GM04504 (cell line): ENCODE measurements around the gene TSSC4.

Experiments
- DNase-seq: peaks from one replicate; pipeline ENCODE4 v3.0.0-alpha.2; 2012; ENCODE audit warnings: low read depth

TSSC4 gene

DNA sequence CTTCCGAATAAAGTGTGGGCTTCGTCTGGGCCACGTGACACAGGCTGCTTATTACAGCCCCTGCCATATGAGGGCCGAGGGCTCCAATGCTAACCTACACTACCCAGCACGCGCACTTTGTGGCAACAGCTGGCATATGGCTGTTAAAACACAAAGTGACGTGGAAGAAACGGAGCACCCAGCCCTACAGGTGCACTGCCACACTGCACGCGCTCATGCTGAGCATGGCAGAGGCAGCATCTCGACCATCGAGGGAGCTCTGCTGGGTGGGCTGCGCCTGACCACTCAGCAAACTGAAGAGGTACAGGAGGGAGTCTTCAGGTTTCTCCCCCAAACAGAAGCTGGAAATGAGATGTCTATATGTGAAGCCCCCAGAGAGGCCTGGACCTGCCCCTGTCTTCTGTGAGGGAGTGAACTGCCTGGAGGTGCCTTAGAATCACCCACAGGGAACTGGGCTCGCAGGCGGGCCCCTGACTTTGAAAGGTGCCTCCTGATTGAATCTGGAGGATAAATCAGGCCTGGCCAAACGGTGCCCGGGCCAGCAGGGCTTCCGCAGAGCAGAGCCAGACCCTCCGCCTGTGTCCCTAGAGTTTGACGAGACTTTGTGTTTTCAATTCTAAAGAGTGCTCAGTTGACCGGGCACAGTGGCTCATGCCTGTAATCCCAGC, 18.3 kb downstream of the TSSC4 start:
- DNase-seq = no peak

DNA sequence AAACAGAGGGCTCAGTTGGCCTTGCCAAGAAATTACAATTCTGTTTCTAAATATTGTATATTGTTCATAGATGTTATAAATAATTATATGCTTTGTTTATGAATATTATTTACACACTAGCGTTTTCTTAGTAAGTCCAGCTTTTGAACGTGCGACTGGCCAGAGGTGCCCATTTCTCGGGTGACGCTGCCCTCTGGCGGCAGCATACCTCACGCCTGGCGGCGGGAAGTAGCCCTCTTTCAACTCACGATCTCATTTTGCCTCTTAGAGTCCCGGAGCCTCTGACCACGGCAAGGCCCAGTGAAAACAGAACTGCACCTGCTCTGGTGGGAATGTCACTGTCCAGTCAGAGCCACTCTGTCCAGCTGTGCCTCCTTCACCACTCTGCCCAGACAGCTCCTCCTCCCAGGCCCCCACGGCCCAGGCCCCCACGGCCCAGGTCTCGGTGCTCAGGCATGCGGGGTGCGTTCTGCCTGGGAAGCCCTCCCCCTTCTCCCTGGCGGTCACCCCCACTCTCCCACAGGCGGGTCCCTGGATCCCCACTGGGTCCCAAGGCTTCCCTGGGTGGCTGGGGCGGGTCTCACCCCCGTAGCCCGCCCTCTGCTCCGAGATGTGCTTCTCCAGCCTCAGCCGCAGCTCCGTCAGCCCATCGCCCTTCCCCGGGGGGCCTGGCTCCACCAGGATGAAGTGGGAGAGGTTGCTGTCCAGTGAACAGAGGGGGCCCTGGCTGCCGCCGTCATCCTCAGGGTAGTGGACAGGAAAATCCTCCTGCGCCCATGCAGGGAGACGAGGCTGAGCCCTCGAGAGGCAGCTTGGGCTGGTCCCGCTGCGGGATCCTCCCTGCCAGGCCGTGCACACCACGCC, 19.3 kb downstream of the TSSC4 start:
- DNase-seq = no peak

DNA sequence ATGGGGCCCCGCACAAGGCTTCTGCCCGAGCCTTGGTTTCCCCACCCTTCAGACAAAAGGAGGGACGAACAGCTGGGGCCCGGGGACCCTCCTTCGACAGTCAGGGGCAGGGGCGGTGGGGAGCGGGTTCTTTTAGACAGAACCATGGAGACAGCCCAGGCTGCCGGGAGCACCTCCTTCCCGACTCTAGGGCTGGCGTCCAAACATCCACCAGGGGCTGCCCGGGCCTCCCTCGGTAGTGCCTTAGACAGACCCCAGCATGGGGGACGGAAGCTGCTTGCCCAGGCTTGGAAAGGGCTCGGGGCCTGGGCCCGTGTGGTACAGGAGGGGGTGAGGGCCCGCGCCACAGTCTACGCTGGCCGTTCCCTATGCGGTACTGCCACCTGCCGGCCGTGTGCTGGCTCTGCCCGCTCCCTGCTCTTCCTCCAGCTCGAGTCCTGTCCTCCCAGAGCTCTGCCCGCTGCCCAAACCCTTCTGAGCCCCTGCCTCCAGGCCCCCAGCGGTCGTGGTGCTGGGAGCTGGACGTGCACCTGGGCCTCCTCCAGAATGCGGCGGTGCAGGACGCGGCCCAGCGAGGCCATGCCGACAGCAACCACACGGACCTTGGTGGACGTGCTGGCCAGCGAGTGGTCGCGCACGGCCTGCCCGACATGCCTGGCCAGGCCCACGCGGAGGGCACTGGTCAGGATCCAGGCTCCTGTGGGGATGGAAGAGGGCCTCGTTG, 20.1 kb downstream of the TSSC4 start:
- DNase-seq = no peak

DNA sequence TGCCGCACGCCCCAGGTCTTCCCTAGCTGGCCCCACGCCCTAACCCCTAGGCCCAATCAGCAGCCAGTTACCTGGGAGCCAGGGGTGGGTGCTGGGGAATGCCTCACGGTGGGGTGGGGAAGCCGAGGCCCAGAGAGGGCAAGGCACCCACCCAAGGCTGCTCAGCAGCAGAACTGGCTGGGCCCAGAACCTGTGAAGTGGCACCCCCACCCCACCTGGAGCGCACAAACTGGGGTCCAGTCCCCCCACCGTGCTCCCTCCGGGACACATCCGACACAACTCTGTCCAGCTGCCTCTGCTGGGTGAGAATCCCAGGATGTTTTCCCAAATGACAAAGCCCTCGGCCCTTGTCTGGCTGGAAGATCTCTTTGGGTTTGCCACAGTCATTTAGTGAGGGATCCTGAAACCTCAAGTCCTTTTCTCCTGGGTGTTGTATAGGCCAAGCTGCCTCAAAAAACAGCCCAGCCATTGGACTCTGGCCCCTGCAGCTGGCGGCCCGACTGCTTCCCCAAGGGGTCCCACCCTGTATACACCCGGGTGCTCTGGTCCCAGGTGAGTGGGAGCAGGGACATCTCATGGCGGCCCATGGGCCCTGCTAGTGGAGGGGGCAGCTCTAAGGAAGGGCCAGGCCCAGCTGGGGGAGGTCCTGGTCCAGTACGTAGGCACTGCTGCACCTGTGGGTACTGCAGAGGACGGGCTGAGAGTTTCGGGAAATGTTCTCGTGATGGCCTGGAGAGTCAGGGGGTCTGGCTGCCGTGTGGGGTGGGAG, 20.9 kb downstream of the TSSC4 start:
- DNase-seq = no peak

DNA sequence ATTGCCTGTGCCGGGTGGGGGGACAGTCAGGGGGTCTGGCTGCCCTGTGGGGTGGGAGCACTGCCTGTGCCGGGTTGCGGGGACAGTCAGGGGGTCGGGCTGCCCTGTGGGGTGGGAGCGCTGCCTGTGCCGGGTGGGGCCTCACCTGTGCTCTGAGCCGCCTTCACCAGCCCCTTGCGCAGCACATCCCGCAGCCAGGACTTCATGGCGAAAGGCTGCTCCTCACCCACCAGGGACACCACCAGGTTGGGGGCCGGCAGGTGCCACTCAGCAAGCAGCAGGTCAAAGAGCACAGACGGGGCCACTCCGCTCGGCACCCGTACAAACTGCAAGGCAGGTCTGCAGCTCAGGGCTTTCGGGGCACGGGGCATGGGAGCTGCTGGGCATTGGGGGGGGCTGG, 21.4 kb downstream of the TSSC4 start:
- no peak for DNase-seq

DNA sequence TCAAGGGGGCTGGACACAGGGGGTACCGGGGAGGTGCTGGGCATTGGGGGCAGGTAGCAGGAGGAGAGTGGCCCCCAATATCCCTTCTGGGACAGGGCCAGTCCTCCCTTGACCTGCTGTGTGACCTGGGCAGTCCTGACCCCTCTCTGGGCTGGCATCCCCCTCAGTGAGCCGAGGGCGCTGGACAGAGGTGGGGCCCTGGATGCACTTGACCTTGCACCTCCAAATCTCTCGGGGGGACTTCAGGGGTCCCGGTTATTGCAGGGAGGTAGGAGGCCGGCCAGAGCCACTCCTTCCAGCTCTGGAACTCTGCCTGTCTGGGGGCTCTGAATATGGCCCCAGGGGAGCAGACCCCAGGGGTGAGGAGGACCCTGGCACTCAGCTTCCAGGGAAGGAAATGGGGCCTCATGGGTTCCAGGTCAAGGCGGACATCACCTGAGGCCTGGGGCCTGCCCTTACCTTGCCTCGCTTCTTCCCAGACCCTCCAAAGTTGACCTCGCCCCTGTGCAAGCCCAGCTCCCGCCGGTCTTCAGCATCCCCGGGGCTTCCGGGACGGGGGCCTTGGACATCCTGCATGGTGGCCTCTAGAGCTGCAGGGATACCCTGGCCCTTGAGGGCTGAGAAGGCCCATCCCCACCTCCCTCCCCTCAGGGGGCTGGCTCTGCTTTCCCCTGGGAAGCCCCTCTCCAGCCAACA, 22.1 kb downstream of the TSSC4 start:
- no peak for DNase-seq

DNA sequence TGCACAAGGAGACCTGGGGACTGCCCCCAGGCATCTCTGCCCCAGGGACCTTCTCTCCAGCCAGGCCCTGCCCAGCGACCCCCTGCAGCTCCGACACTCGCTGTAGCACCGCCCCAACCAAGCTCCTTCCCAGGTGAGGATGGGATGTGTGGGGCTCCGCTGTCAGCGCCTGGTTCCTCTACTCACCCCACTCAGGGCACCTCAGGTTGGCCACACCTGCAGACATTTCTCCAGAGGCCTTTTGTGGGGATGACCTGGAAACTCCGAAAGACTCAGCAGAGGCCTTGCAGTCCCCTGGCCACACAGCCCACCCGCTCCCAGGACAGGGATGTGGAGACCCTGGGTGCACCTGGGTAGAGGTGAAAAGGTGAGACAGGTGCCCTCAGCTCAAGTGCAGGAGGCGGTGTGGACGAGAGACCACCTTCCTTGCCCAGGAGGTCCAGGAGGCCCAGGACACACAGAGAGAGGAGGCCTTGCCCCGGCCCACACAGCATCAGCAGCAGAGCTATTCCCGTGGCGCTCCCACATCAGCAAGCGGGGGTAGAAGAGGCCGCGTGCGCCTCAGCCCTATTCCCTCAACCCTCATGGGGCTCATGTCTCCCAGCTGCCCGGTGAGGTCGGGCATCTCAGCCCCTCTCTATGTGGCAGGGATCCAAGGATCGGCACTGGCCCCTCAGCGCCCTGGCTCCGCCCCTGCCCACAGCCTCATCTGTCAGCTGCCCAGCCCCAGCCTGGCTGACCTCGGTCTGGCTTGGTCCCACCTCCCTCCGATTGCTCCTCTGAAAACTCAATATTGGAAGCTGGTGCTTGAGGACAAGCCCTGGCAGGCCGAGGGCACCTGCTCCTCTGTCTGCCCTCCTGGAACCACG, 22.8 kb downstream of the TSSC4 start:
- no peak for DNase-seq

DNA sequence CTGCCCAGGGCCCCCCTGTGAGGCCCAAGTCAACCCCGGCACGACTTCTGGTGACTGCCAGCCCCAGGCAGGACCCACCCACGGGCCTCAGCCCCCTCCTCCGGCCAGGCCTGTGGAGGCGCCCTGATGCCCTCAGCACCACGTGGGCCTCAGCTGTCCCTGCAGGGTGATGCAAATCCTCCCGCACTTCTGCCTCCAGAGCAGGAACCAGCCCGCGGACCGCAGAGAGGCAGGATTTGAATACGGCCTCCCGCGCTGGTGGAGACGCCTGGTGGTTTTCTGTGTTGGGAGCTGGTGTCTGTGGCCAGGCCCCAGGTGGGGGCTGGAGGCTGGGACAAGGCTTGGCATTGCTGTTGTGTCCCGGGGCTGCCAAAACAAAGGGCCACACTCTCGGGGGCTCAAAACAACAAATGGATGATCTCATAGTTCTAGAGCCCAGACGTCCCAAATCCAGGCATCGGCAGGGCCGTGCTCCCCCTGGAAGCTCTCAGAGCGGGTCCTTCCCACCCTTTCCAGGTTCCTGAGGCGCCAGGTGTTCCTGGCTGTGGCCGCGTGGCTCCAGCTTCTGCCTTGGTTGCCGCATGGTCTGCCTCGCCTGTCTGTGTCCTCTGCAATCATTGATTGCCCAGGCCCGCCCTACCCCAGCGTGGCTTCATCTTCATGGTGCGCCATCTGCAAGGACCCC, 24.4 kb downstream of the TSSC4 start:
- DNase-seq = no peak

DNA sequence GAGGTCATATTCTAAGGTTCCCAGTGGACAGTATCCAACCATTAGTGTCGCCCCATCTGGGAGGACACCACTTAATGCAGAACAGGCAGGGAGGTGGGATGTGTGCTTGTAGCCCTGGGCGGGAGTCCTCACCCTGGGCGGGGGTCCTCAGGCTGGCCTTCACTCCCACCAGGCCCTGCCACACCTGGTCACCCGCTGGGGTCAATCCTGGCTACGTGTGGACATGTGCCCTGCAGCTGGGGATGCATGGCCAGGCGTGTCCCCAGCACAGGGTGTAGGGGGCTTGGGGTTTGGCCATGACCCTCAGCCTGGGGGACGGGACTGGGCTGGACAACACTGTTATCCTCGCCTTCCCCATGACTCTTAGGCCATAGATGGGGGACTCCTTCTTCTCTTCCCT, 25.0 kb downstream of the TSSC4 start:
- DNase-seq = no peak

DNA sequence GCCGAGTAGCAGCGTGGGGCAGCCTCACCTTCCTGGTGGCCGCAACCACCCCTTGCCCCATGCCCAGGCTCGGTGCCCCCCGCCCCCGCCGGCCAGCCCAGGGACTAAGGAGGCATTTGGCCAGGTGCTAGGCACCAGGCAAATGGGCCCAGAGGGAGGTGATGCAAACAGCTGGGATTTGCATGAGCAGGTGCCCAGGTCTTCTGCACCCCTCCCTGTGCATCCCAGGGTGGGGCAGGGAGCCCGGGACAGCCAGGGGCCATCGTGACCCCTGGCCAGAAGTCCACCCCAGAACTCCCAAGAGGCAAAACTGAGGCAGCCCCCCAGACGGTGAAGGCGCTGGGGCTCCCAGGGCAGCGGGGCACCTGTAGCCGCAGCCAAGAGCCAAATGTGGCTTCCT, 25.7 kb downstream of the TSSC4 start:
- no peak for DNase-seq

DNA sequence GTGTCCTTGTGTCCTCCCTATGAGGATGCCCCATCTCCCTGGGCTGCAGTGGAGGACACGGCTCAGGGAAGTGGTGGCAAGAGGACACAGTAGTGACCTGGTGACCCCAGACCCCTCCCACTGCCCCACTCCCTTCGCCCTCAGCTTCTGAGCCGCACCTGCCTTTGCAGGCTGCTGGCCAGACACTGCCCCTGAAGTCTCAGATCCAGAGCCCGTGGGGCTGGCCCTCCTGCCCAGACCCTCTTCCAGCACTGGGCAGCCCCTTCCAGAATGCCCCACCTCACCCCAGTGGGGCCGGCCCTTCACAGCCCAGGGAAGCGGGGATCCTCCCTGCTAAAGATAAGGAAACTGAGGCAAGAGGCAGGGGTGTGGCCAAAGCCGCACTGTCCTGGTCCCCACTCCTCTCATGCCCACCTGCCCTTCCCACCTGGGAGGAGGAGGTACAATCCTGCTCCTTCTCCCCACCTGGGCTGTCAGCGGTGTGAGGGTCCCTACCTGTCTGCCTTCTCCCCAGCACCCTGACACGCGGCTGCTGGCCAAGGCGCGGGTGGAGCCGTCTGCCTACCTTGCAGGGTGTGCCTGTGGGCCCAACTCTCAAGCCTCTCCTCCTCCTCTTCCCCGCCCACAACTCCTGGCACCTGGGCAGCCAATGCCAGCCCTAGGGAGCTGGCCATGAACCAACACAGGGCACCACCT, 26.4 kb downstream of the TSSC4 start:
- DNase-seq = no peak

DNA sequence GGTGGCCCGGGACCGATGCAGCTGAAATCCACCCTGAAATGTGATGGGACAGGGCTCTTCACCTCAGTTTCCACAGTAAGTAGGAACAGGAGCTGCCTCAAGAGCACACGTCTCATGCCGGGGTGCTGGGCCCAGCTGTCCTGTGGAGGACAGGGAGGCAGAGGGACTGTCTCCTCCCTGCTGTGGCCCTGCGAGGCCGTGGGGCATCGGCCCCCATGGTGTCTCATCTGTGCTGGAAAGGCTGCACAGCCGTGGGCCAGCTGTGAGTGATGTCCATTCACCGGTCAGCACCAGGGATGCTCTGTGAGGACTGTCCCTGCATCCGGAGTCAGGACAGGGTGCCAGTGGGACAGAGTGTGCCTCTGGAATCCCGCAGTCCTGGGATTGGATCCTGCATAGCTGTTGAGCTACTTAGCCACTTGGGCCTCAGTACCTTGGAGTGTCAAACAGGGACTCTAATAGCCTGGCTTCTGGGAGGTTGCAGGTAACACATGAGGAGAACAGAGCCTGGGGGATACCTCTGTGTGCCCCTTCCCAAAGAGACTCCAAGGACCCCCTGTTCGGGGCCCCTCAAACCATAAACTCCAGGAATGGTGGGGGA, 27.3 kb downstream of the TSSC4 start:
- no peak for DNase-seq

DNA sequence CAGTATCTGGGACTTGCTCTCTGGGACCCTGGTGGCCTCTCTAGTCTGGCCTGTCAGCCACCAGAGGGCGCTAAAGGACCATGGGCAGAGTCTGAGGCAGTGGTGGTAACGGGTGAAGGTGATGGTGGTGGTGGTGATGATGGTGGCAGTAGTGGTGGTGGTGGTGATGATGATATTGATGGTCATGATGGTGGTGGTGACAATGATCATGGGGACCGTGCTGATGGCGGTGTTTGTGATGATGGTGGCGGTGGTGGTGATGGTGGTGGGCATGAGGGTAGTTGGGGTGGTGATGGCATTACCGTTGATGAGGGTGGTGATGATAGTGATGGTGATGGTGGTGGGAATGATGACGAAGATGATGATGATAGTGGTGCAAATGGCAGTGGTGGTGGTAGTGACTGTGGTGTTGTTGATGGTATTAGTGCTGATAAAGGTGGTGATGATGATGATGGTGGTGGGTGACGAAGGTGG, 27.8 kb downstream of the TSSC4 start:
- peak; percentile 11 for DNase-seq

DNA sequence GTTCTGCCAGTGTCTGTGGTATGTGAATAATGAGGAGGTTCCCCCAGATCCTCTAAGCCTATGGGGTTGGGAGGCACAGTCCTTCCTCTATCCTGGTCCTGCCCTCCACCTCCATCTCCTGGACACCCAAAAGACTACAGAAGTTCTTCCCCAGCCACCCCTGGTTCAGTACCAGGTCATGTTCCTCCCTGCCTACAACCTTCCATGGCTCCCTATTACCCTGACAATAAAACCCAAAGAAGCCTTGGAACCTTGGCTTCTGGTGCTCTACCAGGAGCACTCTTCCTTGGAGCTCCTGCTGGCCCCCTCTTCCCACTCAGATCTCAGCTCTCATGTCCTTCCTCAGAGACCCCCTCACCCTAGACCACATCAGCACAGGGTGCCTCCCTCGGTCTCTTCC, 30.8 kb downstream of the TSSC4 start:
- no peak for DNase-seq

DNA sequence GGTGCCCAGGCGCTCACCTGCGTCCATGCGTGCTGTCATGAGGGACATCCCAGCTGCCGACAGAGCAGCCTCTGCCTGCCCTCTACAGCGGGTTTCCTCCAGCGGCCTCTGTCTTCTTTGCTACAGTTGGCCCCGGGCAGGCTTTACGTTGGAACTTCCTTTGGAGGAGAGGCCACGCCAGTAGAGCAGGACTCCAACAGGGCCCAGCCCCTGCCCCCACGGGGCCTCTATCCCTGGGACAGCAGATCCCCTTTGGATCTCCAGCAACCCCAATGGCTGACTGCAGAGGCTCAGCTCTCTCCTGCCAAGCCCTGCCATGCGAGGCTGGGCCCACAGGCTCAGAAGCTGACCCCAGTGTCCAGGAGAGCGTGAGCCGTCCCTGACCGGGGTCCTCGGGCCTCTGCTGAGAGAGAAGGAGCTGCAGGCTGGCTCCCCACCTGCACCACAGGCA, 31.6 kb downstream of the TSSC4 start:
- no peak for DNase-seq

DNA sequence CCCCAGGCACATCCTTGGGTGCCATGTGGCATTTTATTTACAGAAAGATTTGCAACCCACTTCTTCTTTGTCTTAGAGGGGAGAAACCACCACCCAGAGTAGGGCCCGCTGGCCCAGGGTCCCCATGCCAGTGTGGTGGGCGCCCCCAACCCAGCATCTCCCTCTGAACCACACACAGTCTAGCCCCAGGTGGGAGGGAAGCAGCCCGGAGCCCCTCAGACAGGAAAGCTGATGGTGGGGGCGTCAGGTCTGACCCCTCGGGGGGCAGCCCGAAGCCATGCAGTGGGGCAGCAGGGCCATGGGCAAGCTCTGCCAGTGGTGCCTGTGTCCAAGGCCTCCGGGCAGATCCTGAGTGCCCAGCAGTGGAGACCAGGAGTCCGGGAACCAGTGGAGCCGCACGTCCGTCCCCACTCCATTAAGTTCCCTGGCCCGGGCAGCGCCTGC, 32.1 kb downstream of the TSSC4 start:
- DNase-seq = no peak

DNA sequence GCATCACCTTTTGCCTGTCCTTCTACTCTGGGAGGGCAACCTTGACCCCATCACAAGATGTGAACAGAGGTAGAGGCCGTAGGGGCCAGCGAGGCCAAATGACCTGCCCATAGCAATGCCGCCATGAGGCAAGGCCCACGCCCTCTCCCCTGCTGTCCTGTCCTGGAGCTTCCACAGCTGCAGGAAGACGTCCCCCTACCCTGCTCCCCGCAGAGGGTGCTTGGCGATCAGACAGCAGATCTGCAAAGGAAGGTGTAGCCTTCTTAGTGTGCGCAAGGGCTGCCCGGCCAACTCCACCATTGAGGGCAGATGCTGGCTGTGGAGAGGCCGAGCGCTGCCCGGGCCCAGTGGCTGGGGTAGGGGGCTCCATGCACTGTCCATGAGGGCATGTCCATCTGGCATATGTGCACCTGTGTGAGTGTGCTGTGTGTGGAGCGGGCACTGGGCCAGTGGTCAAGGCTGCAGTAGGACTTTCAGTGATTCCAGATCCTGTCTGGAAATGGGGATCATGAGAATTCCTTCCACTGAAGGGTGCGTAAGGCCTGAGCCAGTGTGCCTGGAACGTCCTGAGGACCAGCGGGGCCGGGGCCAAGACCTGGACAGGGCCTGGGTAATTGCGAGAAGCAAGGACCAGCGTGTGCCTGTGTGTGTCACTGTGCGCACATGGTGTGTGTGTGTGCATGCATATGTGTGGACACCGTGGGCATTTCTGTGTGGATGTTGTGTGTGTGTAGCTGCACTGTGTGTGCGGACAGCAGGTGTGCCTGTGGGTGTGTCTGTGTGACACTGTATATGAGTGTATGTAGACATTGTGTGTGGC, 32.8 kb downstream of the TSSC4 start:
- no peak for DNase-seq

DNA sequence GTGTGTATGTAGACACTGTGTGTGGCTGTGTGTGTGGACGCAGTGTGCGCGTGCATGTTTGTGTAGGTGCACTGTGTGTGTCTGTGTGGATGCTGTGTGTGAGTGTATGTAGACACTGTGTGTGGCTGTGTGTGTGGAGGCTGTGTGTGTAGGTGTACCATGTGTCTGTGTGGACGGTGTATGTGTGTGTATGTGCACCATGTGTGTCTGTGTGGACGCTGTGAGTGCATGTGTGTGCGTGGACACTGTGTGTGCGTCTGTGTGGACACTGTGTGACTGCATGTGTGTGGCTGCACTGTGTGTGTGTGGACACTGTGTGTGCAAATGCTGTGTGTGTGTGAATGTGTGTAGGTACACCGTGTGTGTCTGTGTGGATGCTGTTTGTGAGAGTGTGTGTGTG, 33.5 kb downstream of the TSSC4 start:
- DNase-seq = no peak
